GM18907 (cell line): ENCODE data around the gene RHBDL2.
"Not testable (repeated sequence)": the region's sequence is repeated elsewhere in the genome, so short reads cannot be mapped to it uniquely, and the experiment has no call there.

ENCODE experiments used
- ATAC-seq: cut with Tn5 transposase; IDR thresholded peaks from one replicate; pipeline ENCODE4 v1.9.1; 2021; ENCODE audit warnings: mild to moderate bottlenecking, moderate library complexity; ENCODE audit not compliant: unreplicated experiment

Gene RHBDL2

GRCh38 chr1:38885092-38885491 is 56.5 kb downstream of the RHBDL2 start:
- no peak for ATAC-seq

- ATAC-seq = no peak
Observed at GRCh38 chr1:38881487-38881886, 60.1 kb downstream of the RHBDL2 start, which contains the start of gene GJA9. Gene GJA9 (minus strand): TSS chr1:38881587. CDS start chr1:38876098, 5,489 bp downstream.

GRCh38 chr1:38875811-38876210 is 65.8 kb downstream of the RHBDL2 start:
- no peak for ATAC-seq

- peak; percentile 95 for ATAC-seq
Observed at GRCh38 chr1:38873027-38873969, 68.3 kb downstream of the RHBDL2 start, which contains the start of gene MYCBP. Gene MYCBP (minus strand): TSS chr1:38873348. CDS start chr1:38873305, 43 bp downstream.

GRCh38 chr1:38872401-38873026 is 69.1 kb downstream of the RHBDL2 start:
- ATAC-seq = peak; percentile 34

- ATAC-seq = no peak
Observed at GRCh38 chr1:38870996-38871395, 70.6 kb downstream of the RHBDL2 start.

- no peak for ATAC-seq
Observed at GRCh38 chr1:38867208-38867607, 74.4 kb downstream of the RHBDL2 start.

- ATAC-seq = no peak
Observed at GRCh38 chr1:38865112-38865715, 76.4 kb downstream of the RHBDL2 start.

- ATAC-seq = no peak
Observed at GRCh38 chr1:38860454-38860795, 81.2 kb downstream of the RHBDL2 start.

- ATAC-seq = peak; percentile 93
Observed at GRCh38 chr1:38859561-38860453, 81.8 kb downstream of the RHBDL2 start, which contains the start of gene RRAGC. Gene RRAGC (minus strand): TSS chr1:38859772. CDS start chr1:38859646, 126 bp downstream.

GRCh38 chr1:38858833-38859560 is 82.6 kb downstream of the RHBDL2 start:
- peak; percentile 42 for ATAC-seq

- ATAC-seq = no peak
Observed at GRCh38 chr1:38852780-38853179, 88.8 kb downstream of the RHBDL2 start.

GRCh38 chr1:38848071-38848470 is 93.6 kb downstream of the RHBDL2 start:
- ATAC-seq = no peak

- no peak for ATAC-seq
Observed at GRCh38 chr1:38846210-38846609, 95.4 kb downstream of the RHBDL2 start.

- not testable (repeated sequence) for ATAC-seq
Observed at GRCh38 chr1:38845088-38845487, 96.5 kb downstream of the RHBDL2 start.

GRCh38 chr1:38840281-38840680 is 101.3 kb downstream of the RHBDL2 start:
- ATAC-seq = no peak

- no peak for ATAC-seq
Observed at GRCh38 chr1:38839363-38839762, 102.3 kb downstream of the RHBDL2 start.

- not testable (repeated sequence) for ATAC-seq
Observed at GRCh38 chr1:38836316-38836715, 105.3 kb downstream of the RHBDL2 start.
